GM18909 (cell line): Measurements from ENCODE around the gene TSPAN18.

Experiments used
- ATAC-seq: cut with Tn5 transposase; IDR thresholded peaks from one replicate; pipeline ENCODE4 v1.9.1; 2021; ENCODE audit warnings: mild to moderate bottlenecking; ENCODE audit not compliant: unreplicated experiment, poor library complexity

Gene TSPAN18

GRCh38 chr11:44904261-44905020 is 177.7 kb downstream of the TSPAN18 start:
- ATAC-seq, result no peak

DNA sequence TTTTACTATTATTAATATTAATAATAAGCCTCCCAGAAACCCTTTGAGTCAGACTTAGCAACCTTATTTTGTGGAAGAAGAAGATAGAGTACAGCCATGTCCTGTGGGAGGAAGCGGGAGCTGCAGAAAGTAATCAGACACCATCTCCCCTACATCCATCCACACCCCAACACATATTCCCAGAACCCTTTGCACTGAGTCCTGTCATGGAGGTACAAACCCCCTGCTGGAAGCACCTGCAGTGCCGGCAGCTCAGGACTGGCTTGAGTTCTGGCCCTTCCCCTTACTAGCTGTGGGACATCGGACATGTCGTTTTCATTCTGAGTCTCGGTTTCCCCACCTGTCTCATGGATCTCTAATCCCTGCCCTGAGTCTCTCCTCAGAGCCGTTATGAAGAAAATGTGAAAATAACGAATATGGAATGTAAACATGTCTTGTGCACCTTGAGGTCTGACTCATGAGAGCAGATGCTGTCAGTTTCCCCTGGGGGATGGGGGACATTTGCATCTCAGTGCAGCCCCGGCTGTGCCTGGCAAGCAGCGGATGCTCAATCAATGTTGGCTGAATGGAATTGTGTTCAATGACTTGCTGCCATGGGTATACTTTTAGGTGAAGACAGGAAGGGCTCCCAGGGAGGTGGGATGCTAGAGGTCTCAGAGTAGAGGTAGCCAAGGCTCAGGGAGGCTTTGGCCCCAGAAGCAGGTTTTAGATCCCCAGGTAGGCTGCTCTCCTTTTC is 178.5 kb downstream of the TSPAN18 start:
- ATAC-seq, result no peak

DNA sequence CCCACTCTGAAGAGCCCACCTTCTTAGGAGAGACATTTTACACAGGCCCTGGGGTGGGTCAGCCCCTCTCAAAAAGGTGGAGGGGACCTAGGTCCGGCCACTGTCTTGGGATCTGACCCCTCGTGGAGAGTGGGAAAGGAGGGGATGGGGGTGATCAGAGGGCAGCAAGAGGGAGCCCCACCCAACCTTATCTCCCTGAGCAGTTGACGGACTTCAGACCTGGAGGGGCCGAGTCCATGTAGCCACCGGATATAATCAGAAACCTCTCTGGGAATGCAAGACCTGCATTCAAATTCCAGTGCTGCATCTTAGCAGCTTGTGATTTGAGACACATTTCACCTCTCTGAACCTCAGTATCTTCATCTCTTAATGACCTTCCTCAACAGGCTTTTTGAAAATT is 179.9 kb downstream of the TSPAN18 start:
- ATAC-seq, result no peak

- no peak for ATAC-seq
Measured at GRCh38 chr11:44909557-44909956, 182.8 kb downstream of the TSPAN18 start.

- no peak for ATAC-seq
Measured at GRCh38 chr11:44910591-44910990, 183.8 kb downstream of the TSPAN18 start.

GRCh38 chr11:44911029-44911814 is 184.5 kb downstream of the TSPAN18 start:
- ATAC-seq, result peak; percentile 75

DNA sequence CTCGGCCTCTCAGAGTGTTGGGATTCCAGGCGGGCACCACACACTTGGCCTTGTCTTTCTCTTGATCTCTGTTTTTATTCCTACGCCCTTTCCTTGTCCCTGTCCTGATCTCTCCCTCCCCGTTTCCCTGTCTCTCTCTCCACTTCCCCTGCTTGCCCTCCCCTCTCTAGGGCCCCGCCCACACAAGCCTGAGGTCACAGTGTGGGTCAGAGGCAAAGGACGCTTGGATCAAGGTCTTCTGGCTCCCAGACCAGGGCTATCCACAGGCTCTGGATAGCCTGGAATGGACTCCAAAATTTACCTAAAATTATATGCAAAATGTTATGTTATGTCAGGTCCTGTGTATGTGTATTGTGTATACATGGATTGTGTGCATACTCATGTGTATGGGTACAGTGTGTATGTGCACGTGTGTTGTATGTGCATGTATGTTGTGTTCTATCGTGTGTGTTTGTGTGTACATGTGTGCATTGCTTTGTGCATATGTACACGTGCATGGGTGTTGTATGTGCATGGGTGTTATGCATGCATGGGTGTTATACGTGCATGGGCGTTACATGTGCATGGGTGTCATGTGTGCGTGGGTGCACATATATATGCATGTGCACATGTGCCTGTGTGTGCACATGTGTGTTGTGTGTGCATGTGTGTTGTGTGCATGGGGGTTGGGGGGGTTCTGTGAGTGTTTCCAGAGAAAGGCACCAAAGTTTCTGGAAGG is 185.7 kb downstream of the TSPAN18 start:
- no peak for ATAC-seq

GRCh38 chr11:44913502-44913901 is 186.7 kb downstream of the TSPAN18 start:
- ATAC-seq, result no peak

GRCh38 chr11:44914105-44914504 is 187.3 kb downstream of the TSPAN18 start:
- ATAC-seq, result no peak

DNA sequence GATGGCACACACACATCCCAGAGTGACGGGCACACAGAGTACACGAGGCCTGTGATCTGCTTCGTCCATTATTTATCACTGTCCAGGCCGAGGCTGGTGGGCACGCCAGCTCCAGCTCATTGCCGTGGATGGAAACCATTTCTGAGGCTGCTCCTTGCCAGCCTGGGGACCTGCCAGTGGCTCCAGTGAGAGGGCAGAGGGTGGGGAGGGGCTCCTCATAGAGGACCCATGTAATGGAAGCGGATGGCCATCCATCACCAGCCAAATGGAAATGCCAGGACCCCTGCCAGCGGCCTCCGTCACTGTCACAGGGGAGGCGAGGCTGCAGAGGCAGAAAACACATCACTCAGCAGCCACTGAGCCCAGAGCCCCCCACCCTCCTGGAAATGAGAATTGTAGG is 188.2 kb downstream of the TSPAN18 start:
- ATAC-seq, result no peak

DNA sequence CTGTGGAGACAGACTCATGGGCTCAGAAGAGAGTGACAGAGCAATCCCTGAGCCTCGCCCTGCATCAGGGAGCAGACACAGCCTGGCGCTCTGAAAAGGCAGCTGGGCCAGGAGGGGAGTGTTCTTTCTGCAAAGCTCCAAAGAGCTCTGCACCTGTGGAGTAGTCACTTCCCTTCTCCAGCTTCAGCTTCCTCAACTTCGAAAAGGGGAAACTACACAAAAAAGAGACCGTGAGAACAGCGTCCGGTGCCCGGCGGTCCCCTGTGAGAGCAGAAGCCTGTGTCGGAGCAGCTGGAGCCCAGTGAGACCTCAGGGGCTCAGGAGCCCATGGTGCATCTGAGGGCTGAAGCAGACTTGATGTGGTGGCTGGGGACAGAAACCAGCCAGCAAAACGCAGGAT is 188.9 kb downstream of the TSPAN18 start:
- ATAC-seq, result no peak

- no peak for ATAC-seq
Measured at GRCh38 chr11:44916331-44916730, 189.6 kb downstream of the TSPAN18 start.

DNA sequence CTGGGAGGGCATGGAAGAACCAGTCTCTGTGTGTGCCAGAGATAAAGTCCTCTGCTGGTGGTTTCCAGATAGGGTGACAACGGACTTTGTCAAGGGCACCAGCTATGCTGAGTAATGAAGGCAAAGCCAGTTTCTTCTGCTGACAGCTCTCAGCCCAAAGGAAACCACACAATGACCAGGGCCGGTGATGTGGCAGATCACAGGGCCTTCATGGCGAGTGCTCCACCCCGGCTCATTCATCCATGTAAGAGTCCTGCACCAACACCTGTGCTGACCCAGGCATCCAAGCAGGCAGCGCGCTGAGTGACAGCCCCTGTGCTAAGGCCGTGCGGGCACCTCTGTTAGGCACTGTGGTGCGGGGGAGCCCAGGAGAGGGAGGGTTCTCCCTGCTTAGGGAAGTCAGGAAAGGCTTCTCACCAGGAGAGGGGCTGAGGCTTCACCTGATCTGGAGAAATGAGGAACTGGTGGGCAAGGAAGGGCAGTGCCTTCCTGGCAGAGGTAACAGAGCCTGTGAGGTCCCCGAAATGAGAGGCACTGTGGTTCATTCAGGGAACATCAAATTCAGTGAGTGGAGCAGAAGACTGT is 190.1 kb downstream of the TSPAN18 start:
- ATAC-seq, result no peak

DNA sequence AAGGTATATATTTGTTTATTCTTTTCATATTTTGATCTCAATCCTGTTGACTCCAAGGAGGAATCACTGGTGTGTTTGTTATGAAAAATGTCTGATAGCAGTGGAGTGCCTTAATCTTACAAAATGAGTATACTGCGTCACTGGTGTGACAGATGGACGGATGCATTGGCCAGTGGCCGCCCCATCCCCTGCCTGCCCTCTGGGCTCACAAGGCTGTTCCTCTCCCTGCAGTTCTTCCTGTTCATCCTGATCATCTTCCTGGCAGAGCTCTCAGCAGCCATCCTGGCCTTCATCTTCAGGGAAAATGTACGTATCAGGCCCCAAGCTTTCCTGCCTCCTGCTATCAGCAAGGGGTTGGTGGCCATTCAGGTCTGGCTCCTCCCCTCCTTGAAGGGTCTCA is 191.0 kb downstream of the TSPAN18 start:
- ATAC-seq, result no peak

DNA sequence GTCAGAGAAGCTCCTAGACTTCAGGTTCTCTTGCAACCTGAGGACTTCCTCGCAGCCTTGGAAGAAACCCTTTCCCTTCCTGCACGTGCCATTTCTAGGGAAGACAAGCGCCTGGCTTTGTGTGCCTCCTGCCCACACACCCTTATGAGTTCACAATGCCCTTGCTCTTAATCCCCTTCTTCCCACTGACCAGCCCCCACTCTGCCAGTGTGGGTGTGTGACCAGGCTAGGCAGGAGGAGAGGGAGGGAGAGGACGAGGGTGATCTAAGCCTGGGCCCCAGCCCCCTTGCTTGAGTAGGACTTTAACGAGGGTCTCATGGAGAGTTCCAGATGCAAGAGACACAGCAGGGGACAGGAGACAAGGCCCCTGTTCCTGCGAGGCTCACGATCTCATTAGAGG is 193.7 kb downstream of the TSPAN18 start:
- no peak for ATAC-seq

DNA sequence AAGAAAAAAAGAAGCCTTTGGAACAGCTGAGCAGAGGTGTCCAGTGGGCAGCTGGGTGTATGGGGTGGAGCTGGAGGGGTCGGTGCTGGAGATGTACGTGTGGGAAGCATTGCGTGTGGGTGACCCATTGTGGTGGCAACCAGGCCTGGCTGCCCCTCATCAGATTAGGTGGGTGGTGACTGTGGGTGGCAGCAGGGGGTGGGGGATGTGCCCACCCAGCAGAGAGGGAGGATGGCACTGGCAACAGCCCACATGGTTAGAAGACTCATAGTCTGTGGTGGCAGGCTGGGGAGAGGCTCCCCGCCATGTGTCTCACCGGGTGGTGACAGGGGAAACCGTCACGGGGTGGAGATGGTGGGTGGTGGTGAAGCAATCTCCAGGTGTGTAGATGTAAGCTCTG is 196.4 kb downstream of the TSPAN18 start:
- no peak for ATAC-seq

DNA sequence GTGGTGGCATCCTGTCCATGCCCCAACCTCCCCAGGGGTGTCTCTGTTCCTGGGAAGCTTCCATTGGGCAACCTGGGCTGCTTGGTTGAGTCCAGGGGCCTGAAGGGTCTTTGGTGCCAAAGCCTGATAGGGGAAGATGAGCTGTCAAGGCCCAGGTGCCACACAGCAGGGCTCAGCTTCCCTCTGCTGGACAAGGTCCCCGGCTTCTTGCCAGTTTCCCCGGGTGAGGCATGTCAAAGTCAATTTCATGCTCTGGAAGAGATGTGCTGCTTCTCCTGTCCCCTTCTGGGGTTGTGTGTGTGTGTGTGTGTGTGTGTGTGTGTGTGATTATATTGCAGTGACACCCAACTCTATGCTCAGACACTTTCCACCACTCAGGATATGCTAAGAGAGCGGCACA is 197.0 kb downstream of the TSPAN18 start:
- ATAC-seq, result no peak

GRCh38 chr11:44926036-44926435 is 199.3 kb downstream of the TSPAN18 start:
- no peak for ATAC-seq

DNA sequence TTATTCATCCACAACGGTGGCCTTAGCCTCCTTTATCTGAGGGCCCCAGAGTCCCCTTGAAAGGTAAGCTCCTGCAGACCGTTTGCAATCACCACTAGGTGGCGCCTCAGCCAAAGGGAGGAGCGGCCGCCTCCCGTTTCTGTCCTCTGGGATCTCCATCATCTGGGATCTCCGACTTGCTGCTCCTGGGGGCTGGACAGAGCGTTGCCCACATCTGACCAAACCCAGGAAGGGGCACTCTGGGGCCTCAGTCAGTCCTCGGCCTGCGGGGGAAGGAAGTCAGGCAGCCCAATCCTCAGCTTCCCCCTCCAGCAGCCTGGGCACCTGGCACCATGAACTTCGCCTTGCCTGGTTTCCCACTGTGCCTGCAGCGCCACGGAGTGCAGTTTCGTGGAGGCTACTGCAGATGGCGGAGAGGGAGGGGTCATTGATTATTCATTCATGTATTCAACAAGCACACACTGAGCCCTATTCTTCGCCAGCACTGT is 200.5 kb downstream of the TSPAN18 start:
- ATAC-seq, result no peak

GRCh38 chr11:44928144-44928543 is 201.4 kb downstream of the TSPAN18 start:
- ATAC-seq, result no peak
